A549 (cell line): ENCODE measurements around the gene NUDT9. TPM values are rescaled to one million over a fixed set of nuclear protein-coding genes. Genes with fewer than 3 reads are reported as not detected.
"Not testable (repeated sequence)": the region's sequence is repeated elsewhere in the genome, so short reads cannot be mapped to it uniquely, and the experiment has no call there.

Source experiments
- ATAC-seq, 2 experiments: fragments of 200-7000 bp in 1 of 2; fragments of >200 bp in 1 of 2; cut with Nextera tagmentation in 1 of 2; cut with Tn5 transposase in 1 of 2; 3 replicates each; pipeline versions ENCODE4 v1.8.0 to v1.9.1; 2018 to 2020; ENCODE audit warnings: mild to moderate bottlenecking in 1 of 2, moderate library complexity in 1 of 2
- CTCF ChIA-PET: fragments of 300-600 bp; sonication (Branson Sonifier 250); formaldehyde crosslinking; extraction: SDS; loops from one replicate; lab custom pipeline; 2021; ENCODE audit warnings: antibody characterized with exemption, inconsistent platforms; lab: Yijun Ruan, JAX
- POLR2A ChIA-PET: fragments of 350-600 bp; formaldehyde crosslinking; extraction: SDS; loops from one replicate; lab custom pipeline; 2021; ENCODE audit warnings: antibody characterized with exemption, inconsistent platforms; lab: Yijun Ruan, JAX
- DNase-seq, 2 experiments: peaks; one replicate each; pipeline versions ENCODE4 v3.0.0 to v3.0.0-alpha.2; 2011 to 2016; ENCODE audit warnings: low read depth in 1 of 2, low spot score in 1 of 2
- FAIRE-seq: peaks from 2 replicates; lab custom pipeline; 2011; peaks lifted over from hg19 to GRCh38; lab: Jason Lieb, UNC
- H3K27ac ChIP-seq, 2 experiments: fragments of >200 bp; sonication (Bioruptor Twin); formaldehyde crosslinking; 3 replicates each; pipeline ENCODE4 v1.5.1; 2016 to 2017
- H3K4me1 ChIP-seq: fragments of >200 bp; sonication (Bioruptor Twin); formaldehyde crosslinking; 3 replicates; pipeline ENCODE4 v1.6.1; 2016
- H3K4me2 ChIP-seq: fragments of >200 bp; sonication (Bioruptor Twin); formaldehyde crosslinking; 3 replicates; pipeline ENCODE4 v1.6.1; 2016
- H3K4me3 ChIP-seq: fragments of >200 bp; sonication (Bioruptor Twin); formaldehyde crosslinking; 3 replicates; pipeline ENCODE4 v1.5.1; 2016
- H3K9me3 ChIP-seq: fragments of >200 bp; sonication (Bioruptor Twin); formaldehyde crosslinking; 3 replicates; pipeline ENCODE4 v1.6.1; 2016
- BHLHE40 ChIP-seq: IDR thresholded peaks from 2 replicates; pipeline ENCODE4 v1.6.1; 2012; ENCODE audit warnings: low read depth, low read length, inconsistent platforms
- CBX8 ChIP-seq: fragments of 200-600 bp; sonication (generic); IDR thresholded peaks from 2 replicates; pipeline ENCODE4 v1.6.1; 2016
- CHD2 ChIP-seq: fragments of 150-350 bp; IDR thresholded peaks from 2 replicates; pipeline ENCODE4 v1.6.1; 2014; ENCODE audit warnings: low read length; ENCODE audit not compliant: partially characterized antibody
- FOSB ChIP-seq: fragments of 250-450 bp; sonication (Bioruptor Pico); IDR thresholded peaks from 2 replicates; pipeline ENCODE4 v1.5.0; 2020; ENCODE audit warnings: mild to moderate bottlenecking, moderate library complexity
- GATA3 ChIP-seq: IDR thresholded peaks from 2 replicates; pipeline ENCODE4 v1.6.1; 2012; ENCODE audit warnings: borderline replicate concordance
- JUN ChIP-seq, 2 experiments: fragments of >200 bp; sonication (Bioruptor Twin); formaldehyde crosslinking; IDR thresholded peaks; 2 replicates in 1 of 2; 3 replicates in 1 of 2; pipeline ENCODE4 v1.6.1; 2016 to 2017
- JUNB ChIP-seq: fragments of >200 bp; sonication (Bioruptor Twin); formaldehyde crosslinking; IDR thresholded peaks from 2 replicates; pipeline ENCODE4 v1.6.1; 2016
- KDM1A ChIP-seq: fragments of 200-600 bp; sonication (generic); IDR thresholded peaks from 2 replicates; pipeline ENCODE4 v1.6.1; 2016; ENCODE audit warnings: low read depth, mild to moderate bottlenecking
- MAX ChIP-seq: IDR thresholded peaks from 2 replicates; pipeline ENCODE4 v1.6.1; 2012
- MAZ ChIP-seq: fragments of 150-350 bp; IDR thresholded peaks from 2 replicates; pipeline ENCODE4 v1.6.1; 2014; ENCODE audit warnings: antibody characterized with exemption, low read depth, low read length, borderline replicate concordance
- NFE2L2 ChIP-seq: fragments of 150-350 bp; conservative IDR thresholded peaks from 2 replicates; pipeline ENCODE4 v1.6.1; 2014; ENCODE audit warnings: low read length
- POLR2A ChIP-seq: IDR thresholded peaks from 2 replicates; pipeline ENCODE4 v1.6.1; 2012; ENCODE audit warnings: mild to moderate bottlenecking, low read length
- RARB ChIP-seq: fragments of 250-450 bp; sonication (Bioruptor Pico); IDR thresholded peaks from 2 replicates; pipeline ENCODE4 v1.8.0; 2021; ENCODE audit warnings: mild to moderate bottlenecking, moderate library complexity
- RNF2 ChIP-seq: fragments of 200-600 bp; sonication (generic); IDR thresholded peaks from 2 replicates; pipeline ENCODE4 v1.6.1; 2016; ENCODE audit warnings: low read depth, mild to moderate bottlenecking, antibody characterized with exemption, moderate library complexity, borderline replicate concordance
- SMC3 ChIP-seq: fragments of >200 bp; sonication (Bioruptor Twin); formaldehyde crosslinking; IDR thresholded peaks from 3 replicates; pipeline ENCODE4 v1.6.1; 2018; ENCODE audit warnings: inconsistent platforms
- TFCP2L1 ChIP-seq: fragments of 250-450 bp; sonication (Bioruptor Pico); IDR thresholded peaks from 2 replicates; pipeline ENCODE4 v1.5.0; 2021; ENCODE audit warnings: mild to moderate bottlenecking
- TP53 ChIP-seq: fragments of 250-450 bp; sonication (Bioruptor Pico); IDR thresholded peaks from 2 replicates; pipeline ENCODE4 v1.5.0; 2021; ENCODE audit warnings: mild to moderate bottlenecking, moderate library complexity
- USF2 ChIP-seq: fragments of 450-650 bp; IDR thresholded peaks from 2 replicates; pipeline ENCODE4 v1.6.1; 2014; ENCODE audit warnings: antibody characterized with exemption
- ZC3H11A ChIP-seq: fragments of 450-650 bp; IDR thresholded peaks from 2 replicates; pipeline ENCODE4 v1.6.1; 2014; ENCODE audit warnings: antibody characterized with exemption, mild to moderate bottlenecking
- WGBS: methylation state at CpG from one replicate; pipeline ENCODE4 v1.1.6; 2017; ENCODE audit errors: missing lambda C conversion rate; 5-methylcytosine and 5-hydroxymethylcytosine counted together
- polyA plus RNA-seq, 4 experiments: library from polyadenylated mRNA; depleted of rRNA in 3 of 4; stranded (reverse); fragments of >200 nt; fragmentation: RNase III in 1 of 4; extraction: RNeasy Plus Mini Kit Qiagen cat#74134 plus additional on column Dnase treatment in 1 of 4; gene quantifications; 2 replicates in 3 of 4; 3 replicates in 1 of 4; pipeline ENCODE4 v1.2.3, GENCODE V29; 2011 to 2017
- TF ChIP-seq, protein P1 (sequence below): fragments of >200 bp; sonication (Bioruptor Twin); formaldehyde crosslinking; IDR thresholded peaks from 3 replicates; pipeline ENCODE4 v1.6.1; 2016
- TF ChIP-seq, protein P2 (sequence below): fragments of 250-450 bp; sonication (Bioruptor Pico); IDR thresholded peaks from 2 replicates; pipeline ENCODE4 v1.5.0; 2021; ENCODE audit warnings: mild to moderate bottlenecking, moderate library complexity, borderline replicate concordance

The NUDT9 gene
- polyA plus RNA-seq, 2 of the 4 experiments (the other 2 are of a cell fraction) = 36.7 to 44.0 TPM

DNA sequence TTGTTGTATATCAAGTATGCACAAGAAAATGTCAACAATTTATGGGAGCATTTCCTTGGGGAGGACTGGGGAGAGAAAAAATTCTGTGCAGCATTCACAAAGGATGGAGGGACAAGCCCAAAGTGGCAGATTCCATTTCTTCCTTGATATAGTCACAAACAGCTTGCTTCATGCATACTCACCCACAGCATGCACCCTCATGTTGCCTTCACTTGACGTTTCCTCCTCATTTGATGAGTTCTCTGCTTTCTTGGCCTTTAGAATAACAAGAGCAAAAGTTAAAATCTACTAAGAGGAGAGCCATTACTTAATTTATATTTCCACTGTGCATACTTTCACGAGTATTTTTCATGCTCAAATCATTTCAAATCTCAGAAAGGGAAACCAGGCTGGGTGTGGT, 69.1 kb downstream of the NUDT9 start:
- no peak for FAIRE-seq
- ChIA-PET CTCF (interaction anchor here (0.5 to 0.6 kb wide), 2 partner anchors 17 to 203 kb away, joined by 3 read pairs; no protein-coding TSS in a partner anchor), POLR2A (no interaction called here)
- H3K27ac ChIP-seq = no peak overlapping the region
- H3K4me2 ChIP-seq = no peak overlapping the region
- ATAC-seq = no peak
- H3K4me3 ChIP-seq = no peak overlapping the region
- TF ChIP-seq GATA3 = no peak
- no peak for TF ChIP-seq SMC3
- no peak for TF ChIP-seq CBX8
- TF ChIP-seq USF2 = no peak
- no peak for TF ChIP-seq JUNB
- TF ChIP-seq KDM1A = no peak
- TF ChIP-seq RNF2 = no peak
- TF ChIP-seq BHLHE40 = no peak
- TF ChIP-seq, protein P1, sequence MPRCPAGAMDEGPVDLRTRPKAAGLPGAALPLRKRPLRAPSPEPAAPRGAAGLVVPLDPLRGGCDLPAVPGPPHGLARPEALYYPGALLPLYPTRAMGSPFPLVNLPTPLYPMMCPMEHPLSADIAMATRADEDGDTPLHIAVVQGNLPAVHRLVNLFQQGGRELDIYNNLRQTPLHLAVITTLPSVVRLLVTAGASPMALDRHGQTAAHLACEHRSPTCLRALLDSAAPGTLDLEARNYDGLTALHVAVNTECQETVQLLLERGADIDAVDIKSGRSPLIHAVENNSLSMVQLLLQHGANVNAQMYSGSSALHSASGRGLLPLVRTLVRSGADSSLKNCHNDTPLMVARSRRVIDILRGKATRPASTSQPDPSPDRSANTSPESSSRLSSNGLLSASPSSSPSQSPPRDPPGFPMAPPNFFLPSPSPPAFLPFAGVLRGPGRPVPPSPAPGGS = no peak
- TF ChIP-seq RARB (CRISPR knock-in tag) = no peak
- TF ChIP-seq TFCP2L1 (CRISPR knock-in tag) = no peak
- no peak for TF ChIP-seq MAX
- TF ChIP-seq MAZ = no peak
- TF ChIP-seq TP53 = no peak
- TF ChIP-seq NFE2L2 = no peak
- no peak for TF ChIP-seq POLR2A
- no peak for TF ChIP-seq JUN (IDR thresholded peaks at IDR 0.05)
- TF ChIP-seq FOSB (CRISPR knock-in tag) = no peak
- 34% methylated on average over 2 of the region's 2 CpGs for WGBS
- no peaks in the 10 kb centered on the region for H3K9me3 ChIP-seq
- no peaks in the 10 kb centered on the region for H3K4me1 ChIP-seq
- DNase-seq = no peak

DNA sequence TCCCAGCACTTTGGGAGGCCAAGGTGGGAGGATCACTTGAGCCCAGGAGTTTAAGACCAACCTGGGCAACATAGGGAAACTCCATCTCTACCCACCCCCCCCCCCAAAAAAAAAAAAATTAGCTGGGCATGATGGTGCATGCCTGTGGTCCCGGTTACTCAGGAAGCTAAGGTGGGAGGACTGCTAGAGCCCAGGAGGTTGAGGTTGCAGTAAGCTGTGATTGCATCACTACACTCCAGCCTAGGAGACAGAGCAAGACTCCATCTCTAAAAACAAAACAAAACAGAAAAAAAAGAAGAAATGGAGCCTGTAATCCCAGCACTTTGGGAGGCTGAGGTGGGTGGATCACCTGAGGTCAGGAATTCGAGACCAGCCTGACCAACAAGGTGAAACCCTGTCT, 69.5 kb downstream of the NUDT9 start:
- H3K4me3 ChIP-seq, DNase-seq, FAIRE-seq, H3K4me2 ChIP-seq, H3K27ac ChIP-seq, ATAC-seq, H3K9me3 ChIP-seq, POLR2A ChIA-PET, CTCF ChIA-PET, H3K4me1 ChIP-seq: not testable (repeated sequence)
- WGBS = 70% methylated on average over 2 of the region's 2 CpGs

DNA sequence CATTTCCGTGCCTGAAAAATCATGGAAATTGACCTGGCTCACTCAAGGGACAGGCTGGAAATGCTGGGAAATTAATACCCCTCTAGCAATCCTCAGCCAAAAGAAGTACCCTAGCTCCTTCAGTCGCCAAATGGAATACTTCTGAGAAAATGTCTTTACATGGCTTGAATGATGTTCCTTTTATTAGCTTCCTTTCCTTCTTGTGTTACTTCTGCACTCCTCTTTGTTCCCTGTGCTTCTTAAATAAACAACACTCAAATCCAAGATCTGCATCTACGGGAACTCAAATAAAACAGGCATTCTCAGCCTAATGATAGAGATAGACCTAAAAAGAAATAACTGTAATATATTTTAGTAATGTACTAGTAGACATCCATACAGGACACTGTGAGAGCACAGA, 70.7 kb downstream of the NUDT9 start:
- ChIA-PET POLR2A (no interaction called here), CTCF (no interaction called here)
- Histone ChIP-seq H3K4me2 (no peak overlapping the region), H3K27ac (no peak overlapping the region), H3K4me1 (no peaks in the 10 kb centered on the region), H3K9me3 (no peaks in the 10 kb centered on the region), H3K4me3 (no peak overlapping the region)
- FAIRE-seq (no peak), ATAC-seq (no peak), DNase-seq (no peak)
- WGBS = 81% methylated on average over 3 of the region's 3 CpGs
- TF ChIP-seq ZC3H11A (no peak), CHD2 (no peak), MAZ (no peak)
- TF ChIP-seq, protein P2, sequence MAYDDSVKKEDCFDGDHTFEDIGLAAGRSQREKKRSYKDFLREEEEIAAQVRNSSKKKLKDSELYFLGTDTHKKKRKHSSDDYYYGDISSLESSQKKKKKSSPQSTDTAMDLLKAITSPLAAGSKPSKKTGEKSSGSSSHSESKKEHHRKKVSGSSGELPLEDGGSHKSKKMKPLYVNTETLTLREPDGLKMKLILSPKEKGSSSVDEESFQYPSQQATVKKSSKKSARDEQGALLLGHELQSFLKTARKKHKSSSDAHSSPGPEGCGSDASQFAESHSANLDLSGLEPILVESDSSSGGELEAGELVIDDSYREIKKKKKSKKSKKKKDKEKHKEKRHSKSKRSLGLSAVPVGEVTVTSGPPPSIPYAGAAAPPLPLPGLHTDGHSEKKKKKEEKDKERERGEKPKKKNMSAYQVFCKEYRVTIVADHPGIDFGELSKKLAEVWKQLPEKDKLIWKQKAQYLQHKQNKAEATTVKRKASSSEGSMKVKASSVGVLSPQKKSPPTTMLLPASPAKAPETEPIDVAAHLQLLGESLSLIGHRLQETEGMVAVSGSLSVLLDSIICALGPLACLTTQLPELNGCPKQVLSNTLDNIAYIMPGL (CRISPR knock-in tag) = no peak
